ENCODE data around the gene EFNA3.

DNA sequence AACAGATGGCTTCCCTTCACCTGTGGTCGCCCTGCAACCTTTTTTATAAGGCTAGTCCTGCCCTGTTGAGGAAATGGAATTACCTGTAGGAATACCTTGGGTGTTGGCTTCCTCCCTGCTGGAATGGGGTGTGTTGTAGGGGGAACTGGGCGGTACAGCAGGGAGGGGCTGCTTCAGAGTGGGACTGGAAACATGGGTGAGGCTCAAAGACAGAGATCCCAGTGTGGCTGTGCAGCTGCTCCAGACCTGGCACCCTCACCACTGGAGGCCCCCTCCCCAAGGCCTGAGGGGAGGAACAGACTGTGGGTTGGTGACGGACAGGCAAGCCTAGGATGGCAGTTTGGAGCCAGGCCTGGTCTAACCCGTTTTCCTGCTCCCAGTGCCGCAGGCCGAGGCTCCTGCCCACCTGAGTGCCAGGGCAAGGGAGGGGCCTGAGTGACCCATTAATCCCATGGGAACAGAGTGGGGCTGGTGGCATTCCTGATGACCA, 4.5 kb downstream of the EFNA3 start:
- TF ChIP-seq CTCF (conservative IDR thresholded peaks at IDR 0.05; ENCODE audit: low read depth, low read length) (no peak), EZH2phosphoT487 (IDR thresholded peaks at IDR 0.05; ENCODE audit: borderline replicate concordance, low read length) (no peak), EZH2 (IDR thresholded peaks at IDR 0.05; ENCODE audit: low read length, unreplicated experiment) (no peak)

Data from PC-3 (cell line).